Measurements from ENCODE around the gene PRPS1L1. TPM values are rescaled to one million over a fixed set of nuclear protein-coding genes. Genes with fewer than 3 reads are reported as not detected.

PRPS1L1 gene
- total RNA-seq: not detected

GRCh38 chr7:18027628-18028027 lies at the start of gene PRPS1L1:
TSS of gene PRPS1L1 (minus strand) at chr7:18027846.

Other genes starting within 250 kb of the PRPS1L1 start
- gene SNX13, start 87.4 kb downstream of the PRPS1L1 start, total RNA-seq: 86.1 TPM